Ectodermal cell (in vitro differentiated cells): ENCODE data around the gene ARL2.

ENCODE experiments used
- H3K27ac ChIP-seq: 2 replicates; pipeline ENCODE4 v1.7.0; 2013; ENCODE audit warnings: mild to moderate bottlenecking, low read depth, low read length; ENCODE audit not compliant: insufficient read depth, poor library complexity, severe bottlenecking
- H3K27me3 ChIP-seq: 2 replicates; pipeline ENCODE4 v1.7.0; 2013; ENCODE audit warnings: mild to moderate bottlenecking, low read length; ENCODE audit not compliant: insufficient read depth, control insufficient read depth, poor library complexity, severe bottlenecking
- H3K36me3 ChIP-seq: one replicate; pipeline ENCODE4 v1.7.0; 2013; ENCODE audit warnings: low read length; ENCODE audit not compliant: control insufficient read depth, insufficient read depth
- H3K4me1 ChIP-seq: one replicate; pipeline ENCODE4 v1.7.0; 2013; ENCODE audit warnings: low read length; ENCODE audit not compliant: control insufficient read depth, insufficient read depth
- H3K4me3 ChIP-seq: 2 replicates; pipeline ENCODE4 v1.7.0; 2013; ENCODE audit warnings: low read depth, low read length, control low read depth; ENCODE audit not compliant: insufficient read depth
- H3K9me3 ChIP-seq: 2 replicates; pipeline ENCODE4 v1.7.0; 2013; ENCODE audit warnings: mild to moderate bottlenecking, low read length, moderate library complexity; ENCODE audit not compliant: control insufficient read depth
- WGBS, 2 experiments: methylation state at CpG; one replicate each; pipeline ENCODE4 v1.1.7; 2013; ENCODE audit warnings: missing lambda C conversion rate in 2 of 2; 5-methylcytosine and 5-hydroxymethylcytosine counted together

The ARL2 gene

DNA sequence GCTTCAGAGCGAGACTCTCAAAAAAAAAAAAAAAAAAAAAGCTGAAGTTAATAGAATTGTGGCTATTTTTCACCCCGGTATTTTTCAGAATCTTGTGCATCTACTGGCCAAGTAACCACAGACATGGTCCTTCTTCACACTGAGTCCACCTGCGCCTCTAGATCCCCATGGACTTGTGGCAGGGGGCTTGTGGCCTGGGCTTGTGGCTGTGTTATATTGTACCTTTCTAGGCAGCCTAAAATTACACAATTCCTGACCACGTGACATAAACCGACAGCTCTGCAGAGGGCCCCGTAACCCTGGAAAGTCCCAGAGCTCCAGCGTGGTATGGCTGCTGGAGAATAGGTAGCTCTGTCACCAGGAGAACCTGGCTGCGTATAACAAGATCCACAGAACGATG lies 55.3 kb downstream of the ARL2 start:
- Histone ChIP-seq H3K27ac (no peak overlapping the region), H3K4me1 (peaks cover 4% of the 10 kb centered on the region), H3K4me3 (no peak overlapping the region), H3K27me3 (no peaks in the 10 kb centered on the region), H3K36me3 (no peaks in the 10 kb centered on the region), H3K9me3 (no peaks in the 10 kb centered on the region)
- WGBS, 2 experiments: 85 to 89% methylated on average over 9 of the region's 9 CpGs
